ENCODE data around the gene GNAS-AS1.
"Not testable (repeated sequence)": the region's sequence is repeated elsewhere in the genome, so short reads cannot be mapped to it uniquely, and the experiment has no call there.

GNAS-AS1 gene

GRCh38 chr20:58833921-58834320 is 16.8 kb downstream of the GNAS-AS1 start:
- no peak for DNase-seq

- no peak for DNase-seq
Measured at GRCh38 chr20:58832457-58832856, 18.2 kb downstream of the GNAS-AS1 start.

- no peak for DNase-seq
Measured at GRCh38 chr20:58829531-58829941, 21.2 kb downstream of the GNAS-AS1 start.

GRCh38 chr20:58828804-58829203 is 21.9 kb downstream of the GNAS-AS1 start:
- not testable (repeated sequence) for DNase-seq

- DNase-seq: no peak
Measured at GRCh38 chr20:58828136-58828535, 22.6 kb downstream of the GNAS-AS1 start.

GRCh38 chr20:58826271-58826670 is 24.4 kb downstream of the GNAS-AS1 start:
- DNase-seq: no peak

- DNase-seq: no peak
Measured at GRCh38 chr20:58825450-58825849, 25.3 kb downstream of the GNAS-AS1 start.

GRCh38 chr20:58824843-58825242 is 25.9 kb downstream of the GNAS-AS1 start:
- DNase-seq: no peak

GRCh38 chr20:58822748-58823730 is 27.7 kb downstream of the GNAS-AS1 start:
- no peak for DNase-seq

GRCh38 chr20:58822149-58822548 is 28.6 kb downstream of the GNAS-AS1 start:
- no peak for DNase-seq

GRCh38 chr20:58820515-58820914 is 30.2 kb downstream of the GNAS-AS1 start:
- not testable (repeated sequence) for DNase-seq

GRCh38 chr20:58819921-58820320 is 30.8 kb downstream of the GNAS-AS1 start:
- no peak for DNase-seq

GRCh38 chr20:58818586-58819285 is 32.0 kb downstream of the GNAS-AS1 start:
- no peak for DNase-seq

- DNase-seq: no peak
Measured at GRCh38 chr20:58817748-58818147, 33.0 kb downstream of the GNAS-AS1 start.

GRCh38 chr20:58816957-58817651 is 33.6 kb downstream of the GNAS-AS1 start:
- DNase-seq: no peak

- DNase-seq: no peak
Measured at GRCh38 chr20:58816051-58816450, 34.7 kb downstream of the GNAS-AS1 start.

- no peak for DNase-seq
Measured at GRCh38 chr20:58815448-58815847, 35.3 kb downstream of the GNAS-AS1 start.

GRCh38 chr20:58813369-58813768 is 37.3 kb downstream of the GNAS-AS1 start:
- DNase-seq: no peak

GRCh38 chr20:58811334-58811733 is 39.4 kb downstream of the GNAS-AS1 start:
- DNase-seq: no peak

- DNase-seq: no peak
Measured at GRCh38 chr20:58810879-58811250, 39.8 kb downstream of the GNAS-AS1 start.

GRCh38 chr20:58810116-58810878 is 40.4 kb downstream of the GNAS-AS1 start:
- no peak for DNase-seq

GRCh38 chr20:58808271-58809046 is 42.2 kb downstream of the GNAS-AS1 start:
- no peak for DNase-seq
